IMR-90 (cell line): Measurements from ENCODE around the gene SNCG. TPM values are rescaled to one million over a fixed set of nuclear protein-coding genes. Genes with fewer than 3 reads are reported as not detected.

Experiments
- ATAC-seq: fragments of 200-7000 bp; cut with Tn5 transposase; 2 replicates; pipeline ENCODE4 v1.9.1; 2020; ENCODE audit warnings: low read depth, mild to moderate bottlenecking, moderate library complexity
- BruUV-seq: library from RNA; stranded (reverse); fragments of 400-500 nt; replicated peaks from 2 replicates; lab custom pipeline; 2021; lab: Mats Ljungman, UMichigan
- CTCF ChIA-PET: fragments of 300-600 bp; formaldehyde crosslinking; extraction: SDS; loops from one replicate; lab custom pipeline; 2021; ENCODE audit warnings: antibody characterized with exemption; lab: Yijun Ruan, JAX
- POLR2A ChIA-PET: fragments of 300-600 bp; sonication (Branson Sonifier 250); formaldehyde crosslinking; loops from one replicate; lab custom pipeline; 2022; ENCODE audit warnings: antibody characterized with exemption; ENCODE audit not compliant: unreplicated experiment; lab: Charles Lee
- DNase-seq: peaks from one replicate; pipeline ENCODE4 v3.0.0; 2013
- H2AFZ ChIP-seq: replicated peaks from 2 replicates; pipeline ENCODE3; 2013; ENCODE audit warnings: low read length, mild to moderate bottlenecking; ENCODE audit not compliant: poor library complexity
- H2AK5ac ChIP-seq: 2 replicates; pipeline ENCODE4 v1.6.1; 2013; ENCODE audit warnings: low read depth, low read length, inconsistent platforms
- H2AK9ac ChIP-seq: replicated peaks from 2 replicates; pipeline ENCODE3; 2013; ENCODE audit warnings: mild to moderate bottlenecking, low read depth, low read length, moderate library complexity; ENCODE audit not compliant: poor library complexity
- H2BK120ac ChIP-seq: 2 replicates; pipeline ENCODE4 v1.6.1; 2013; ENCODE audit warnings: low read depth, low read length, inconsistent platforms
- H2BK15ac ChIP-seq: 3 replicates; pipeline ENCODE4 v1.6.1; 2013; ENCODE audit warnings: low read depth, low read length, inconsistent platforms
- H2BK20ac ChIP-seq: 2 replicates; pipeline ENCODE4 v1.6.1; 2013; ENCODE audit warnings: low read depth, mild to moderate bottlenecking, inconsistent platforms, low read length, moderate library complexity
- H2BK5ac ChIP-seq: 2 replicates; pipeline ENCODE4 v1.6.1; 2013; ENCODE audit warnings: mild to moderate bottlenecking, low read depth, low read length, inconsistent platforms; ENCODE audit not compliant: poor library complexity, severe bottlenecking
- H3K14ac ChIP-seq: replicated peaks from 2 replicates; pipeline ENCODE4 v1.6.1; 2013; ENCODE audit warnings: low read depth, low read length, inconsistent platforms
- H3K18ac ChIP-seq: 2 replicates; pipeline ENCODE4 v1.6.1; 2013; ENCODE audit warnings: low read depth, low read length, control low read depth
- H3K23ac ChIP-seq: 2 replicates; pipeline ENCODE4 v1.6.1; 2013; ENCODE audit warnings: low read depth, low read length, inconsistent platforms
- H3K27ac ChIP-seq: 2 replicates; pipeline ENCODE4 v1.5.1; 2013; ENCODE audit warnings: mild to moderate bottlenecking, control low read depth, low read length; ENCODE audit not compliant: insufficient read depth
- H3K27me3 ChIP-seq: 2 replicates; pipeline ENCODE4 v1.6.1; 2013; ENCODE audit warnings: low read length; ENCODE audit not compliant: control insufficient read depth, insufficient read depth
- H3K36me3 ChIP-seq: 2 replicates; pipeline ENCODE4 v1.6.1; 2013; ENCODE audit warnings: low read length, mixed read lengths; ENCODE audit not compliant: control insufficient read depth, insufficient read depth
- H3K4ac ChIP-seq: 2 replicates; pipeline ENCODE4 v1.6.1; 2013; ENCODE audit warnings: low read depth, low read length, inconsistent platforms
- H3K4me1 ChIP-seq: 2 replicates; pipeline ENCODE4 v1.6.1; 2013; ENCODE audit warnings: low read length, mixed read lengths; ENCODE audit not compliant: control insufficient read depth, insufficient read depth
- H3K4me2 ChIP-seq: 2 replicates; pipeline ENCODE4 v1.6.1; 2013; ENCODE audit warnings: low read depth, mild to moderate bottlenecking, control low read depth, low read length, moderate library complexity
- H3K4me3 ChIP-seq: 2 replicates; pipeline ENCODE4 v1.5.1; 2013; ENCODE audit warnings: low read depth, mild to moderate bottlenecking, control low read depth, low read length, moderate library complexity; ENCODE audit not compliant: insufficient read depth
- H3K56ac ChIP-seq: 2 replicates; pipeline ENCODE4 v1.6.1; 2013; ENCODE audit warnings: low read length, inconsistent platforms; ENCODE audit not compliant: insufficient read depth; ENCODE audit errors: extremely low read depth
- H3K79me1 ChIP-seq, 2 experiments: 2 replicates each; pipeline ENCODE4 v1.6.1; 2013; ENCODE audit warnings: low read length in 2 of 2, inconsistent platforms in 1 of 2, low read depth in 1 of 2
- H3K9ac ChIP-seq: 2 replicates; pipeline ENCODE4 v1.6.1; 2013; ENCODE audit warnings: low read depth, low read length, control low read depth
- H3K9me1 ChIP-seq: 2 replicates; pipeline ENCODE4 v1.6.1; 2013; ENCODE audit warnings: low read length, inconsistent platforms; ENCODE audit not compliant: insufficient read depth
- H3K9me3 ChIP-seq: 2 replicates; pipeline ENCODE4 v1.6.1; 2013; ENCODE audit warnings: low read length; ENCODE audit not compliant: control insufficient read depth, insufficient read depth
- H4K20me1 ChIP-seq: 2 replicates; pipeline ENCODE4 v1.6.1; 2013; ENCODE audit warnings: low read length, inconsistent platforms; ENCODE audit not compliant: insufficient read depth
- H4K5ac ChIP-seq: 2 replicates; pipeline ENCODE4 v1.6.1; 2013; ENCODE audit warnings: mild to moderate bottlenecking, low read depth, low read length, control low read depth
- H4K8ac ChIP-seq, 2 experiments: 2 replicates each; pipeline ENCODE4 v1.6.1; 2013; ENCODE audit warnings: low read depth in 2 of 2, low read length in 2 of 2, control low read depth in 1 of 2, inconsistent platforms in 1 of 2
- H4K91ac ChIP-seq: 2 replicates; pipeline ENCODE4 v1.6.1; 2013; ENCODE audit warnings: low read depth, low read length, inconsistent platforms; ENCODE audit not compliant: insufficient read depth
- CEBPB ChIP-seq: IDR thresholded peaks from 2 replicates; pipeline ENCODE4 v1.6.1; 2012; ENCODE audit warnings: low read depth, low read length, improper control_type of control experiment
- MAFK ChIP-seq: IDR thresholded peaks from 2 replicates; pipeline ENCODE4 v1.6.1; 2012; ENCODE audit warnings: low read depth, low read length, improper control_type of control experiment
- MAZ ChIP-seq: IDR thresholded peaks from 2 replicates; pipeline ENCODE4 v1.6.1; 2012; ENCODE audit warnings: low read depth, mild to moderate bottlenecking, low read length, improper control_type of control experiment, moderate library complexity, borderline replicate concordance
- MXI1 ChIP-seq: IDR thresholded peaks from 2 replicates; pipeline ENCODE4 v1.6.1; 2012; ENCODE audit warnings: low read depth, mild to moderate bottlenecking, low read length, moderate library complexity, borderline replicate concordance
- NFE2L2 ChIP-seq: fragments of 150-350 bp; IDR thresholded peaks from 2 replicates; pipeline ENCODE4 v1.6.1; 2016; ENCODE audit warnings: low read depth, mild to moderate bottlenecking, low read length
- RAD21 ChIP-seq: IDR thresholded peaks from 2 replicates; pipeline ENCODE4 v1.6.1; 2012; ENCODE audit warnings: low read length, improper control_type of control experiment
- SMC3 ChIP-seq: fragments of 150-350 bp; IDR thresholded peaks from 2 replicates; pipeline ENCODE4 v1.6.1; 2016; ENCODE audit warnings: low read depth, mild to moderate bottlenecking, antibody characterized with exemption, low read length, moderate library complexity
- WGBS, 2 experiments: methylation state at CpG; one replicate each; pipeline versions ENCODE4 v1.1.5 to v1.1.7; 2013; ENCODE audit warnings: missing lambda C conversion rate in 2 of 2; ENCODE audit not compliant: insufficient read length in 1 of 2; ENCODE audit errors: extremely low coverage in 2 of 2; 5-methylcytosine and 5-hydroxymethylcytosine counted together
- dilution Hi-C: fragments of 300-500 bp; cut with HindIII; formaldehyde crosslinking; loops from one replicate; pipeline ENCODE4 v1.14.3; 2018; ENCODE audit warnings: low sequenced_read_pairs; ENCODE audit not compliant: unreplicated experiment
- in situ Hi-C: fragments of 300-500 bp; cut with MboI; formaldehyde crosslinking; loops from 3 replicates; pipeline ENCODE4 v1.14.3; 2019; ENCODE audit warnings: low sequenced_read_pairs, inconsistent platforms, mixed read lengths
- intact Hi-C: fragments of 100-400 bp; cut with micrococcal nuclease; formaldehyde crosslinking; loops from 2 replicates; pipeline ENCODE4 v1.10.0; 2022
- polyA plus RNA-seq, 3 experiments: library from polyadenylated mRNA; depleted of rRNA; stranded (reverse); fragments of >200 nt; gene quantifications; 2 replicates each; pipeline ENCODE4 v1.2.3, GENCODE V29; 2012; ENCODE audit warnings: low replicate concordance in 1 of 3
- total RNA-seq: library from RNA; depleted of rRNA; stranded (reverse); fragments of >200 nt; gene quantifications from 2 replicates; pipeline ENCODE4 v1.2.3, GENCODE V29; 2012

SNCG gene
- total and polyA plus RNA-seq, 2 of the 4 experiments (the other 2 are of a cell fraction) = 10.6 to 19.0 TPM

GRCh38 chr10:86931872-86932271 lies 26.5 kb upstream of the SNCG start:
- no CpG with 5 or more reads among the region's 1 CpG for WGBS, 2 experiments
- Histone ChIP-seq H3K4me2 (no peak overlapping the region), H3K9me1 (peaks cover 18% of the 10 kb centered on the region), H3K36me3 (peaks cover 11% of the 10 kb centered on the region), H3K4me1 (peaks cover 1% of the 10 kb centered on the region; the same call in 1 of the 2 replicates), H2AK9ac (no peak overlapping the region), H4K5ac (no peak overlapping the region), H3K23ac (no peak overlapping the region), H3K79me1 (no peaks in the 10 kb centered on the region; a peak in 1 of 4 replicates), H2AFZ (no peak overlapping the region), H3K9ac (no peak overlapping the region), H2BK120ac (no peak overlapping the region), H3K56ac (no peak overlapping the region), H4K20me1 (no peaks in the 10 kb centered on the region), H4K8ac (no peak overlapping the region), H2AK5ac (no peak overlapping the region), H3K4ac (no peak overlapping the region), H3K18ac (no peak overlapping the region), H2BK5ac (peak overlapping the region; percentile 50), H3K9me3 (no peaks in the 10 kb centered on the region), H3K4me3 (no peak overlapping the region), H2BK20ac (no peak overlapping the region), H3K27me3 (no peaks in the 10 kb centered on the region), H4K91ac (no peak overlapping the region), H3K27ac (no peak overlapping the region), H2BK15ac (no peak overlapping the region), H3K14ac (no peak overlapping the region)
- ChIA-PET POLR2A (no interaction called here), CTCF (interaction anchor here (1.7 kb wide), 1 partner anchor 35 kb away, joined by 4 read pairs; no protein-coding TSS in a partner anchor)
- ATAC-seq = peak; percentile 75
- dilution Hi-C loops (no loop called here), in situ Hi-C loops (no loop called here), intact Hi-C loops (no loop called here)
- TF ChIP-seq MXI1 (no peak), RAD21 (no peak), CEBPB (peak; percentile 95), SMC3 (no peak), MAZ (no peak), MAFK (peak; percentile 91), NFE2L2 (peak; percentile 76; the same call in 1 of the 2 replicates)
- BruUV-seq = no TSS peak
- peak; percentile 77 for DNase-seq
